ENCODE results near the gene TTC21A.

The TTC21A gene

GRCh38 chr3:39067286-39067685 lies 40.2 kb upstream of the TTC21A start:
- ChIA-PET CTCF (interaction anchor here (1.5 to 2.3 kb wide), 3 partner anchors 13 to 26 kb away, joined by 6 to 14 read pairs (median 8); no protein-coding TSS in a partner anchor), POLR2A (no interaction called here)
- TF ChIP-seq CTCF (IDR thresholded peaks at IDR 0.05; ENCODE audit: insufficient read depth, low read length, missing control alignments), result no peak
- no peak for DNase-seq (ENCODE audit: low read depth, low spot score)
- H3K4me3 ChIP-seq (ENCODE audit: low read depth, low read length), result no peak overlapping the region

- no peak overlapping the region for H3K4me3 ChIP-seq (ENCODE audit: low read depth, low read length)
- ChIA-PET POLR2A (no interaction called here), CTCF (interaction anchor here (0.8 to 1.0 kb wide), 3 partner anchors 9 to 219 kb away, joined by 3 to 4 read pairs (median 4); no protein-coding TSS in a partner anchor)
- no peak for DNase-seq (ENCODE audit: low read depth, low spot score)
- TF ChIP-seq CTCF (IDR thresholded peaks at IDR 0.05; ENCODE audit: insufficient read depth, low read length, missing control alignments), result no peak
Observed at GRCh38 chr3:39068556-39068955, 38.9 kb upstream of the TTC21A start.

- ChIA-PET POLR2A (no interaction called here), CTCF (no interaction called here)
- no peak for TF ChIP-seq CTCF (IDR thresholded peaks at IDR 0.05; ENCODE audit: insufficient read depth, low read length, missing control alignments)
- no peak overlapping the region for H3K4me3 ChIP-seq (ENCODE audit: low read depth, low read length)
- DNase-seq (ENCODE audit: low read depth, low spot score), result no peak
Observed at GRCh38 chr3:39075910-39076309, 31.6 kb upstream of the TTC21A start.

- no peak for DNase-seq (ENCODE audit: low read depth, low spot score)
- no peak overlapping the region for H3K4me3 ChIP-seq (ENCODE audit: low read depth, low read length)
- TF ChIP-seq CTCF (IDR thresholded peaks at IDR 0.05; ENCODE audit: insufficient read depth, low read length, missing control alignments), result no peak
- CTCF ChIA-PET, result interaction anchor here (0.8 to 1.3 kb wide), 4 partner anchors 9 to 110 kb away, joined by 3 to 4 read pairs (median 4); no protein-coding TSS in a partner anchor
- POLR2A ChIA-PET, result no interaction called here
Observed at GRCh38 chr3:39079530-39079929, 27.9 kb upstream of the TTC21A start.

GRCh38 chr3:39080026-39080425 lies 27.5 kb upstream of the TTC21A start:
- no peak for TF ChIP-seq CTCF (IDR thresholded peaks at IDR 0.05; ENCODE audit: insufficient read depth, low read length, missing control alignments)
- no peak overlapping the region for H3K4me3 ChIP-seq (ENCODE audit: low read depth, low read length)
- POLR2A ChIA-PET, result no interaction called here
- no peak for DNase-seq (ENCODE audit: low read depth, low spot score)
- CTCF ChIA-PET, result interaction anchor here (0.8 to 1.5 kb wide), 6 partner anchors 9 to 110 kb away, joined by 3 to 8 read pairs (median 4); no protein-coding TSS in a partner anchor

- CTCF ChIA-PET, result interaction anchor here (1.5 kb wide), 1 partner anchor 17 kb away, joined by 5 read pairs; no protein-coding TSS in a partner anchor
- TF ChIP-seq CTCF (IDR thresholded peaks at IDR 0.05; ENCODE audit: insufficient read depth, low read length, missing control alignments), result no peak
- POLR2A ChIA-PET, result no interaction called here
- H3K4me3 ChIP-seq (ENCODE audit: low read depth, low read length), result no peak overlapping the region
- DNase-seq (ENCODE audit: low read depth, low spot score), result no peak
Observed at GRCh38 chr3:39082666-39083313, 24.7 kb upstream of the TTC21A start.
